Body of pancreas (tissue), 4 donors: Measurements from ENCODE around the gene PKP1.

Experiments
- POLR2A ChIP-seq, 3 donors: fragments of 450-650 bp; IDR thresholded peaks; one replicate each; pipeline ENCODE4 v1.6.1; 2016; ENCODE audit warnings: antibody characterized with exemption in 3 of 3, mild to moderate bottlenecking in 2 of 3
- TF ChIP-seq, protein P1 (sequence below), 7 experiments: fragments of 450-650 bp in 4 of 7; fragments of 200-600 bp in 3 of 7; sonication (generic) in 3 of 7; IDR thresholded peaks; one replicate each; pipeline ENCODE4 v1.5.1; 2016 to 2019; ENCODE audit warnings: antibody characterized with exemption in 7 of 7

DNA sequence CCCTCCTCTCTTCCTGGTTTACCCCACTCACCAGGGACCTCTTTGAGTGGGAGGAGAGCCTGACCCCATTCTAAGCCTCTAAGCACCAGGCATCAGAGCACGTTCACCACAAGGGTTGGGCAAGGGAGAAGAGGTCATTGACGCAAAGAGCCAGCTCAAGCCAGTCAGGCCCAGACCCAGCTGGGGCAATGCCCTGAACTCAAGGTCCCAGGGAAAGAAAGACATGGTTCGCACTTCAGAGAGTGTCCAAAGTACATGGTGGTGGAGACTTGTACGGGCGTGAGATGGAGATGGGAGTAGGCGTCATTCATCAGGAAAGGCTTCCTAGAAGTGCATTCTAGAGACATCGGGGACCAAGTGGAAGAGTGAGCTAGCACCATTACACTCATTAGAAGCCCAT, 7.2 kb downstream of the PKP1 start:
- TF ChIP-seq, protein P1, sequence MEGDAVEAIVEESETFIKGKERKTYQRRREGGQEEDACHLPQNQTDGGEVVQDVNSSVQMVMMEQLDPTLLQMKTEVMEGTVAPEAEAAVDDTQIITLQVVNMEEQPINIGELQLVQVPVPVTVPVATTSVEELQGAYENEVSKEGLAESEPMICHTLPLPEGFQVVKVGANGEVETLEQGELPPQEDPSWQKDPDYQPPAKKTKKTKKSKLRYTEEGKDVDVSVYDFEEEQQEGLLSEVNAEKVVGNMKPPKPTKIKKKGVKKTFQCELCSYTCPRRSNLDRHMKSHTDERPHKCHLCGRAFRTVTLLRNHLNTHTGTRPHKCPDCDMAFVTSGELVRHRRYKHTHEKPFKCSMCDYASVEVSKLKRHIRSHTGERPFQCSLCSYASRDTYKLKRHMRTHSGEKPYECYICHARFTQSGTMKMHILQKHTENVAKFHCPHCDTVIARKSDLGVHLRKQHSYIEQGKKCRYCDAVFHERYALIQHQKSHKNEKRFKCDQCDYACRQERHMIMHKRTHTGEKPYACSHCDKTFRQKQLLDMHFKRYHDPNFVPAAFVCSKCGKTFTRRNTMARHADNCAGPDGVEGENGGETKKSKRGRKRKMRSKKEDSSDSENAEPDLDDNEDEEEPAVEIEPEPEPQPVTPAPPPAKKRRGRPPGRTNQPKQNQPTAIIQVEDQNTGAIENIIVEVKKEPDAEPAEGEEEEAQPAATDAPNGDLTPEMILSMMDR (IDR thresholded peaks at IDR 0.05) = no peak
- TF ChIP-seq POLR2A (IDR thresholded peaks at IDR 0.05) = no peak
